H1 (cell line): ENCODE data around the gene MYO15A. TPM values are rescaled to one million over a fixed set of nuclear protein-coding genes. Genes with fewer than 3 reads are reported as not detected.

Experiments
- CTCF ChIA-PET: fragments of 300-600 bp; sonication (Branson Sonifier 250); formaldehyde crosslinking; loops from one replicate; lab custom pipeline; 2021; ENCODE audit not compliant: partially characterized antibody; lab: Charles Lee
- POLR2A ChIA-PET: fragments of 300-600 bp; sonication (Branson Sonifier 250); formaldehyde crosslinking; loops from one replicate; lab custom pipeline; 2021; ENCODE audit warnings: inconsistent platforms; ENCODE audit not compliant: partially characterized antibody; lab: Charles Lee
- DNase-seq, 2 experiments: peaks; one replicate each; pipeline versions ENCODE4 v3.0.0 to v3.0.0-alpha.2; 2010 to 2022; ENCODE audit warnings: low spot score in 2 of 2, low read depth in 1 of 2, mixed read lengths in 1 of 2
- FAIRE-seq: peaks from 2 replicates; lab custom pipeline; 2011; peaks lifted over from hg19 to GRCh38; lab: Jason Lieb, UNC
- H2AFZ ChIP-seq: 2 replicates; pipeline ENCODE4 v1.8.1; 2012; ENCODE audit warnings: low read length, inconsistent platforms
- H2AK5ac ChIP-seq: 2 replicates; pipeline ENCODE4 v1.6.1; 2013; ENCODE audit warnings: low read depth, low read length
- H2BK120ac ChIP-seq: replicated peaks from 2 replicates; pipeline ENCODE3; 2013; ENCODE audit warnings: low read depth, low read length, inconsistent platforms
- H2BK12ac ChIP-seq: 2 replicates; pipeline ENCODE4 v1.6.1; 2013; ENCODE audit warnings: low read depth, low read length
- H2BK15ac ChIP-seq: 2 replicates; pipeline ENCODE4 v1.6.1; 2013; ENCODE audit warnings: low read length
- H2BK20ac ChIP-seq: 2 replicates; pipeline ENCODE4 v1.6.1; 2013; ENCODE audit warnings: low read length
- H2BK5ac ChIP-seq: 2 replicates; pipeline ENCODE4 v1.6.1; 2013; ENCODE audit warnings: low read depth, low read length
- H3K14ac ChIP-seq: 2 replicates; pipeline ENCODE4 v1.6.1; 2013; ENCODE audit warnings: inconsistent platforms; ENCODE audit not compliant: insufficient read length
- H3K18ac ChIP-seq: 2 replicates; pipeline ENCODE4 v1.6.1; 2013; ENCODE audit warnings: low read length; ENCODE audit errors: extremely low read depth
- H3K23ac ChIP-seq: 2 replicates; pipeline ENCODE4 v1.6.1; 2013; ENCODE audit warnings: inconsistent platforms; ENCODE audit not compliant: insufficient read length
- H3K23me2 ChIP-seq: 2 replicates; pipeline ENCODE4 v1.6.1; 2013; ENCODE audit warnings: low read depth, low read length
- H3K27ac ChIP-seq: 2 replicates; pipeline ENCODE4 v1.6.1; 2011; ENCODE audit warnings: low read depth, low read length, inconsistent platforms
- H3K27me3 ChIP-seq, 4 experiments: replicated peaks in 1 of 4; 1 replicate in 1 of 4; 2 replicates in 3 of 4; pipeline versions ENCODE4 v1.6.1 to v1.8.1; 2011 to 2013; ENCODE audit warnings: low read length in 3 of 4, mild to moderate bottlenecking in 3 of 4, inconsistent platforms in 2 of 4, mixed read lengths in 2 of 4, moderate library complexity in 1 of 4; ENCODE audit not compliant: control insufficient read depth in 3 of 4, insufficient read depth in 3 of 4; ENCODE audit errors: extremely low read depth in 1 of 4
- H3K36me3 ChIP-seq, 4 experiments: 2 replicates each; pipeline versions ENCODE4 v1.6.1 to v1.8.1; 2011 to 2013; ENCODE audit warnings: mild to moderate bottlenecking in 4 of 4, low read length in 3 of 4, moderate library complexity in 2 of 4, control low read depth in 1 of 4, inconsistent platforms in 1 of 4; ENCODE audit not compliant: insufficient read depth in 4 of 4, control insufficient read depth in 2 of 4
- H3K4ac ChIP-seq: replicated peaks from 2 replicates; pipeline ENCODE3; 2013; ENCODE audit warnings: low read length, low read depth, mixed read lengths, inconsistent platforms; ENCODE audit not compliant: insufficient read length
- H3K4me1 ChIP-seq, 4 experiments: replicated peaks in 1 of 4; 1 replicate in 1 of 4; 2 replicates in 3 of 4; pipeline versions ENCODE4 v1.6.1 to v1.8.1; 2011 to 2013; ENCODE audit warnings: low read length in 3 of 4, inconsistent platforms in 2 of 4, mixed read lengths in 1 of 4; ENCODE audit not compliant: insufficient read depth in 4 of 4, control insufficient read depth in 3 of 4
- H3K4me2 ChIP-seq, 2 experiments: 2 replicates each; pipeline versions ENCODE4 v1.6.1 to v1.8.1; 2011 to 2013; ENCODE audit warnings: low read depth in 2 of 2, low read length in 2 of 2, control low read depth in 1 of 2, inconsistent platforms in 1 of 2, mild to moderate bottlenecking in 1 of 2; ENCODE audit not compliant: insufficient read depth in 1 of 2
- H3K4me3 ChIP-seq, 4 experiments: fragments of 200-600, 300-600 bp in 1 of 4; sonication (generic), shearing (Covaris generic), sonication (Bioruptor Twin) in 1 of 4; 2 replicates each; pipeline versions ENCODE4 v1.5.1 to v1.8.1; 2011 to 2016; ENCODE audit warnings: low read length in 4 of 4, low read depth in 3 of 4, control low read depth in 2 of 4, inconsistent platforms in 2 of 4, mild to moderate bottlenecking in 2 of 4, mixed read lengths in 1 of 4, moderate library complexity in 1 of 4; ENCODE audit not compliant: insufficient read depth in 2 of 4; ENCODE audit errors: extremely low read depth in 1 of 4
- H3K56ac ChIP-seq: replicated peaks from 2 replicates; pipeline ENCODE3; 2013; ENCODE audit warnings: low read depth, mild to moderate bottlenecking, mixed read lengths, low read length, inconsistent platforms; ENCODE audit not compliant: insufficient read length
- H3K79me1 ChIP-seq: 2 replicates; pipeline ENCODE4 v1.6.1; 2013; ENCODE audit warnings: low read depth, low read length, control low read depth
- H3K79me2 ChIP-seq, 2 experiments: 2 replicates each; pipeline versions ENCODE4 v1.6.1 to v1.8.1; 2012 to 2013; ENCODE audit warnings: low read length in 2 of 2, mild to moderate bottlenecking in 2 of 2, inconsistent platforms in 1 of 2; ENCODE audit not compliant: insufficient read depth in 2 of 2, control insufficient read depth in 1 of 2
- H3K9ac ChIP-seq, 4 experiments: replicated peaks in 1 of 4; 1 replicate in 1 of 4; 2 replicates in 3 of 4; pipeline versions ENCODE4 v1.6.1 to v1.8.1; 2011 to 2013; ENCODE audit warnings: low read depth in 3 of 4, low read length in 3 of 4, control low read depth in 2 of 4, mild to moderate bottlenecking in 2 of 4, moderate library complexity in 2 of 4, inconsistent platforms in 1 of 4; ENCODE audit errors: extremely low read depth in 1 of 4
- H3K9me3 ChIP-seq, 2 experiments: 2 replicates each; pipeline versions ENCODE4 v1.6.1 to v1.8.1; 2012 to 2013; ENCODE audit warnings: mild to moderate bottlenecking in 2 of 2, moderate library complexity in 2 of 2, control low read depth in 1 of 2, inconsistent platforms in 1 of 2, low read depth in 1 of 2, low read length in 1 of 2, mixed read lengths in 1 of 2; ENCODE audit not compliant: insufficient read depth in 2 of 2
- H4K20me1 ChIP-seq, 2 experiments: replicated peaks in 1 of 2; 2 replicates each; pipeline versions ENCODE3 to v1.8.1; 2011 to 2013; ENCODE audit warnings: inconsistent platforms in 2 of 2, low read length in 2 of 2, mild to moderate bottlenecking in 1 of 2; ENCODE audit not compliant: insufficient read depth in 2 of 2, control insufficient read depth in 1 of 2
- H4K5ac ChIP-seq: 2 replicates; pipeline ENCODE4 v1.6.1; 2013; ENCODE audit warnings: low read length, low read depth, mixed read lengths, inconsistent platforms; ENCODE audit not compliant: insufficient read length
- H4K8ac ChIP-seq: 2 replicates; pipeline ENCODE4 v1.8.0; 2013; ENCODE audit warnings: mild to moderate bottlenecking, moderate library complexity, low read length, inconsistent platforms; ENCODE audit not compliant: insufficient read depth; ENCODE audit errors: extremely low read depth
- H4K91ac ChIP-seq: replicated peaks from 2 replicates; pipeline ENCODE3; 2013; ENCODE audit warnings: low read length, mixed read lengths, inconsistent platforms; ENCODE audit not compliant: insufficient read length
- ATF3 ChIP-seq: IDR thresholded peaks from 2 replicates; pipeline ENCODE4 v1.6.1; 2011; ENCODE audit warnings: low read depth, mild to moderate bottlenecking, low read length; ENCODE audit not compliant: insufficient read depth
- CEBPB ChIP-seq: IDR thresholded peaks from 2 replicates; pipeline ENCODE4 v1.6.1; 2012; ENCODE audit warnings: low read depth, low read length
- CHD1 ChIP-seq: IDR thresholded peaks from 2 replicates; pipeline ENCODE4 v1.6.1; 2012; ENCODE audit warnings: low read depth, low read length, improper control_type of control experiment
- EZH2 ChIP-seq: fragments of 200-600 bp; sonication (generic); IDR thresholded peaks from 2 replicates; pipeline ENCODE4 v1.7.1; 2012; ENCODE audit warnings: low read depth, mild to moderate bottlenecking, moderate library complexity, low read length, inconsistent platforms; ENCODE audit not compliant: severe bottlenecking
- JUN ChIP-seq: IDR thresholded peaks from 2 replicates; pipeline ENCODE4 v1.6.1; 2011; ENCODE audit warnings: low read depth, mild to moderate bottlenecking, improper control_type of control experiment, low read length
- JUND ChIP-seq: IDR thresholded peaks from 2 replicates; pipeline ENCODE4 v1.6.1; 2011; ENCODE audit warnings: mild to moderate bottlenecking, improper control_type of control experiment, low read length
- KDM4A ChIP-seq: IDR thresholded peaks from one replicate; pipeline ENCODE4 v1.7.1; 2012; ENCODE audit warnings: low read depth, mild to moderate bottlenecking, moderate library complexity, low read length, inconsistent platforms; ENCODE audit not compliant: severe bottlenecking
- NRF1 ChIP-seq: IDR thresholded peaks from 2 replicates; pipeline ENCODE4 v1.6.1; 2011; ENCODE audit warnings: mild to moderate bottlenecking, low read depth, low read length, improper control_type of control experiment
- POU5F1 ChIP-seq: IDR thresholded peaks from 2 replicates; pipeline ENCODE4 v1.6.1; 2011; ENCODE audit warnings: low read depth, mild to moderate bottlenecking, low read length, moderate library complexity
- RNF2 ChIP-seq: fragments of 200-900, 300-1000 bp; sonication (generic); IDR thresholded peaks from 2 replicates; pipeline ENCODE4 v1.7.1; 2016; ENCODE audit warnings: borderline replicate concordance, low read depth, mild to moderate bottlenecking, antibody characterized with exemption, low read length; ENCODE audit not compliant: poor library complexity, severe bottlenecking; ENCODE audit errors: missing control alignments
- RXRA ChIP-seq: IDR thresholded peaks from 2 replicates; pipeline ENCODE4 v1.6.1; 2011; ENCODE audit warnings: low read depth, mild to moderate bottlenecking, low read length, moderate library complexity; ENCODE audit not compliant: insufficient read depth
- SP1 ChIP-seq: IDR thresholded peaks from 2 replicates; pipeline ENCODE4 v1.6.1; 2011; ENCODE audit warnings: low read depth, low read length
- SP2 ChIP-seq: IDR thresholded peaks from 2 replicates; pipeline ENCODE4 v1.6.1; 2012; ENCODE audit warnings: mild to moderate bottlenecking, low read length, inconsistent platforms
- TBP ChIP-seq: IDR thresholded peaks from 2 replicates; pipeline ENCODE4 v1.6.1; 2011; ENCODE audit warnings: low read depth, low read length, improper control_type of control experiment
- WGBS, 2 experiments: shearing (Covaris generic) in 1 of 2; methylation state at CpG; one replicate each; pipeline versions ENCODE4 v1.1.6 to v1.1.7; 2013 to 2015; ENCODE audit warnings: low lambda C conversion rate in 2 of 2, mixed read lengths in 2 of 2, inconsistent platforms in 1 of 2, low coverage in 1 of 2, missing lambda C conversion rate in 1 of 2; ENCODE audit not compliant: insufficient replicate concordance in 2 of 2, insufficient coverage in 1 of 2, insufficient read length in 1 of 2; ENCODE audit errors: extremely low coverage in 1 of 2, missing lambda C conversion rate in 1 of 2; 5-methylcytosine and 5-hydroxymethylcytosine counted together
- polyA plus RNA-seq, 7 experiments: library from polyadenylated mRNA; depleted of rRNA in 3 of 7; stranded (reverse) in 5 of 7; unstranded in 2 of 7; fragments of >200 nt in 5 of 7; fragments of 200-250 nt in 2 of 7; gene quantifications; 1 replicate in 5 of 7; 2 replicates in 1 of 7; 4 replicates in 1 of 7; pipeline versions ENCODE4 v1.2.1 to v1.2.3, GENCODE V29; 2011 to 2013; ENCODE audit warnings: missing spikeins in 2 of 7, mixed read lengths in 2 of 7
- total RNA-seq: library from RNA; stranded (reverse); fragmentation: NEBNext Ultra II Directional; extraction: Animal tissue kit (Norgen Biotek cat#: 25700); gene quantifications from 2 replicates; pipeline ENCODE4 v1.2.1, GENCODE V29; 2021

Gene MYO15A
- total and polyA plus RNA-seq, 2 of the 8 experiments (the other 6 are each of a cell fraction or from before 2014, with no cell fraction given) = 1.6 to 4.2 TPM

GRCh38 chr17:18101828-18102227 is 6.7 kb upstream of the MYO15A start:
- no peak for DNase-seq
- H3K9me3 ChIP-seq = no peaks in the 10 kb centered on the region
- no peak overlapping the region for H2BK120ac ChIP-seq
- H3K27ac ChIP-seq = no peak overlapping the region
- H3K27me3 ChIP-seq = no peaks in the 10 kb centered on the region
- WGBS, 2 experiments = 90% methylated on average over 8 of the region's 9 CpGs; no CpG with 5 or more reads in 1 of the 2 experiments
- POLR2A ChIA-PET = interaction anchor here (0.9 to 3.7 kb wide), 5 partner anchors 9 to 16 kb away, joined by 3 to 34 read pairs (median 7); partner anchors contain the start of genes DRG2 and MYO15A
- no peak overlapping the region for H2AFZ ChIP-seq
- no peak overlapping the region for H3K4me2 ChIP-seq
- peaks cover 8 to 47% (median 29%) of the 10 kb centered on the region in 4 experiments; a peak in 7 of 8 replicates for H3K36me3 ChIP-seq
- H3K23ac ChIP-seq = no peak overlapping the region
- no peak overlapping the region for H2BK5ac ChIP-seq
- FAIRE-seq = no peak
- no peak overlapping the region for H4K8ac ChIP-seq
- no peak overlapping the region for H3K14ac ChIP-seq
- H3K79me2 ChIP-seq = no peaks in the 10 kb centered on the region
- no peak overlapping the region for H2AK5ac ChIP-seq
- no peak overlapping the region for H3K9ac ChIP-seq
- no peak overlapping the region for H2BK12ac ChIP-seq
- H4K91ac ChIP-seq = no peak overlapping the region
- H4K20me1 ChIP-seq = peaks cover 10% of the 10 kb centered on the region in 2 experiments
- no peak overlapping the region for H2BK20ac ChIP-seq
- no peaks in the 10 kb centered on the region for H3K23me2 ChIP-seq
- no peak overlapping the region for H3K4ac ChIP-seq
- H3K4me3 ChIP-seq = no peak overlapping the region
- no peaks in the 10 kb centered on the region for H3K4me1 ChIP-seq
- CTCF ChIA-PET = interaction anchor here (0.8 to 1.1 kb wide), 2 partner anchors 40 to 206 kb away, joined by 3 to 5 read pairs; no protein-coding TSS in a partner anchor
- H4K5ac ChIP-seq = no peak overlapping the region
- H3K56ac ChIP-seq = no peak overlapping the region
- no peak overlapping the region for H3K18ac ChIP-seq
- no peak overlapping the region for H2BK15ac ChIP-seq
- no peaks in the 10 kb centered on the region for H3K79me1 ChIP-seq
- no peak for TF ChIP-seq RNF2
- TF ChIP-seq NRF1 = no peak
- no peak for TF ChIP-seq JUND
- no peak for TF ChIP-seq CEBPB
- TF ChIP-seq ATF3 = no peak
- TF ChIP-seq SP2 = no peak
- TF ChIP-seq EZH2 = no peak
- TF ChIP-seq POU5F1 = no peak
- TF ChIP-seq JUN = no peak
- TF ChIP-seq RXRA = no peak
- no peak for TF ChIP-seq CHD1
- TF ChIP-seq TBP = no peak
- no peak for TF ChIP-seq KDM4A
- no peak for TF ChIP-seq SP1
